Kidney capillary endothelial cell (primary cell): ENCODE data around the gene IL17B.
"Not testable (repeated sequence)": the region's sequence is repeated elsewhere in the genome, so short reads cannot be mapped to it uniquely, and the experiment has no call there.

Experiments used
- DNase-seq: peaks from one replicate; pipeline ENCODE4 v3.0.0-alpha.2; 2018; ENCODE audit warnings: low spot score

IL17B gene

DNA sequence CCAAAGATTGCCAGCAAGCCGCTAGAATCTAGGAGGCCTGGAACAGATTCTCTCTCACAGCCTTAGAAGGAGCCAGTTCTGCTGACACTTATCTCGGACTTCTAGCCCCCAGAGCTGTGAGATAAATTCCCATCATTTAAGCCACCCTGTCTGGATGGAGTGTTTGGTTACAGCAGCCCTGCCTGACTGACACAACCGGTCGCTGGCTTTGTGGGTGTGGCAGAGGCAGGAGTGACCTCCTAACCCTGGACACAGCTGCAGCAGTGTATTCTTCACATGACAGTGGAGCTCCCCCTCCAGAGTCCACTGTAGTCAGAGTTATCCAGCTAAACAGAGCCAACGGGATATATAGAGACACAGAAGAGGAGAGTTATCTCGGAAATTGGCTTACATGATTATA, 21.2 kb upstream of the IL17B start:
- DNase-seq, result no peak

DNA sequence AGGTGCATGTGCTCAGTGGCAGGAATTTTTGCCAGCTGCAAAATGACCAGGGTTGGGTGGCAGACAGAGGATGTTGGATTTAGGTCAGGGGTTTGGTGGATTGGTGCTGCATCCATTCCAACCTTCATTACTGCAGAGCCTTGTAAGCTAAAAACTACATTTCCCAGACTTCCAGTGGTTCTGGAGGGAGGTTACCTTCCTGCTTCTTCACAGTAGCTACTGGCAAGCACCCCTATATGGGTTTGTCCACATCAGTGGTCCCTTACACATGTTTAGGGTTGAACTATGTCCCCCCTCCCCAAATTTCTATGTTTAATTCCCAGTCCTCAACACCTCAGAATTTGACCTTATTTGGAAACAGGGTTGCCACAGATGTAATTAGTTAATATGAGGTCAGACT, 20.7 kb upstream of the IL17B start:
- DNase-seq, result no peak

DNA sequence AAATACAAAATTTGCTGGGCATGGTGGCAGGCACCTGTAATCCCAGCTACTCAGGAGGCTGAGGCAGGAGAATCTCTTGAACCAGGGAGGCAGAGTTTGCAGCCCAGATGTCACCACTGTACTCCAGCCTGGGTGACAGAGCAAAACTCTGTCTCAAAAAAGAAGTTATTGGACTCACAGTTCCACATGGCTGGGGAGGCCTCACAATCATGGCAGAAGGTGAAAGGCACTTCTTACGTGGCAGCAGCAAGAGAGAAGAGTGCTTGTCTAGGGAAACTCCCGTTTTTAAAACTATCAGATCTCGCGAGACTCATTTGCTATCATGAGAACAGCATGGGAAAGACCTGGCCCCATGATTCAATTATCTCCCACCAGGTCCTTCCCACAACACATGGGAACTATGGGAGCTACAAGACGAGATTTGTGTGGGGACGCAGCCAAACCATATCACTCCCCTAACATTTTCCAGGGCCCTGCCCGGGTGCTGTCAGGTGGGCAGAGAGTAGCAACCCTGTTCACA, 19.7 kb upstream of the IL17B start:
- not testable (repeated sequence) for DNase-seq

DNA sequence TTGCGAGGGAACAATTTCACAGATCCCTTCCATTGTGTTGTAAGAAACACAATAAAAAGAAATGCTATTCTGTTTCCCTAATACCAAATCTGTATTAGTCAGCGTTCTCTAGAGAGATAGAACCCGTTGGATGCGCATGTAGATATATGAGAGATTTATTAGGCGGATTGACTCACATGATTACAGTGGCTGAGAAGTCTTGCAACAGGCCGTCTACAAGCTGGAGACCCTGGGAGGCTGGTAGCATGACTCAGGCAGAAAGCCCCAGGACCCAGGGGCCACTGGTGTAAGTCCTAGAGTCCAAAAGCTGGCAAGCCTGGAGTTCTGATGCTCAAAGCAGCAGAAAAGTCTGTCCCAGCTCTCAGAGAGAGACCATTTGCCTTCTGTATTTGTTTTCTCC, 18.4 kb upstream of the IL17B start:
- no peak for DNase-seq

DNA sequence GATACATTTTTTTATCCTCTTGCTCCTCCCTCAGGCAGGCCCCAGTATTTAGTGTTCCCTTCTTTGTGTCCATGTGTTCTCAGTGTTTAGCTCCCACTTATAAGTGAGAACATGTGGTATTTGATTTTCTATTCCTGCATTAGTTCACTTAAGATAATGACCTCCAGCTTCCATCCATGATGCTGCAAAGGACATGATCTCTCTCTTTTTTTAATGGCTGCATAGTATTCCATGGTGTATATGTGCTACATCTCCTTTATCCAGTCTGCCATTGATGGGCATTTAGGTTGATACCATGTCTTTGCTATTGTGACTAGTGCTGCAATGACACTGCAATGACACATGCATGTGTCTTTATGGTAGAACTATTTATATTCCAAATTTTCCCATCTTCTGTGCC, 15.9 kb upstream of the IL17B start:
- not testable (repeated sequence) for DNase-seq

DNA sequence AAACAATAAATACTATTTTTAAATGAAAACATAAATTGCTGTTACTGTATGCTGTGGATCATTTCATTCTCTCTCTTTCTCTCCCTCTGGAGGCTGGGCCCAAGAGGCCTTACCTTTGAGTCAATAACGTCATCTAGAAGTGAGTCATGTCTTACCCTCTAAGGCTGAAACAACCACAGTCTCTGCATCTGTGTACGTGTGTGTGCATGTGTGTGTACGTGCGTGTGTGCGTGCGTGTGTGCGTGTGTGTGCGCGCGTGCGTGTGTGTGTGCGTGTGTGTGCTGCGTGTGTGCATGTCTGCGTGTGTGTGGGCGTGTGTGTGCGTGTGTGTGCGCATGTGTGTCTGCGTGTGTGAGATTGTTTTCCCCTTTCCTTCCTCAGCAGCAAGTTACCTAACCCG, 13.6 kb upstream of the IL17B start:
- no peak for DNase-seq

DNA sequence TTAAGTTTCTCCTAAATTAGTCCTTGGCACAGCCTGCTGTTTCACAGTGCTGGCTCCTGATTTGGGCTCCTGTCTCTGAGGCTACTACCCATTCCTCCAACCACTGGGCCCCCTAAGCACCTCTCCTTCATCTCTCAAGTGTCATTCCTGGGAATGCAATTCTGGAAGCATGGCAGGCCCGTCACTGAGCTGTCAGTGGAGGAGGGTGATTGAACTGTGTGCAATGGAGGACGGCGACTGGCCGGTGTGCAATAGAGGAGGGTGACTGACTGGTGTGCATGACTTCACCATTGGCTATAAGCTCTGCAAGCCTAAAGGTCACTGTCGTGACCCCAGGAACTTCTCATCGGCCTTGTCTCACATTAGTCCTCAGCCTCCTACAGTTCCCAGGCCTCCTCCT, 12.4 kb upstream of the IL17B start:
- DNase-seq, result no peak

DNA sequence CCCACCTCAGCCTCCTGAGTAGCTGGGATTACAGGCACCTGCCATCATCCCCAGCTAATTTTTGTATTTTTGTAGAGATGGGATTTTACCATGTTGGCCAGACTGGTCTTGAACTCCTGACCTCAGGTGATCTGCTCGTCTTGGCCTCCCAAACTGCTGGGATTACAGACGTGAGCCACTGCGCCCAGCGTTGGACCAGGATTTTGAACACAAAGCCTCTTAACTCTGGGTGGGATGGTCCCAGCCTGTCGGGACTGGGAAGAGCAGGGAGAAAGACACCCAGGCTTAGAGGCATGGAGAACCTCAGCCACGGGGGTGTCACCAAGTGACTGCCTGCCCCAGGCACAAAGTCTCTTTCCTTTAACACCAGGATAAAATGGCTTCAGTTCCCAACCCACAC, 12.0 kb upstream of the IL17B start:
- DNase-seq, result not testable (repeated sequence)

DNA sequence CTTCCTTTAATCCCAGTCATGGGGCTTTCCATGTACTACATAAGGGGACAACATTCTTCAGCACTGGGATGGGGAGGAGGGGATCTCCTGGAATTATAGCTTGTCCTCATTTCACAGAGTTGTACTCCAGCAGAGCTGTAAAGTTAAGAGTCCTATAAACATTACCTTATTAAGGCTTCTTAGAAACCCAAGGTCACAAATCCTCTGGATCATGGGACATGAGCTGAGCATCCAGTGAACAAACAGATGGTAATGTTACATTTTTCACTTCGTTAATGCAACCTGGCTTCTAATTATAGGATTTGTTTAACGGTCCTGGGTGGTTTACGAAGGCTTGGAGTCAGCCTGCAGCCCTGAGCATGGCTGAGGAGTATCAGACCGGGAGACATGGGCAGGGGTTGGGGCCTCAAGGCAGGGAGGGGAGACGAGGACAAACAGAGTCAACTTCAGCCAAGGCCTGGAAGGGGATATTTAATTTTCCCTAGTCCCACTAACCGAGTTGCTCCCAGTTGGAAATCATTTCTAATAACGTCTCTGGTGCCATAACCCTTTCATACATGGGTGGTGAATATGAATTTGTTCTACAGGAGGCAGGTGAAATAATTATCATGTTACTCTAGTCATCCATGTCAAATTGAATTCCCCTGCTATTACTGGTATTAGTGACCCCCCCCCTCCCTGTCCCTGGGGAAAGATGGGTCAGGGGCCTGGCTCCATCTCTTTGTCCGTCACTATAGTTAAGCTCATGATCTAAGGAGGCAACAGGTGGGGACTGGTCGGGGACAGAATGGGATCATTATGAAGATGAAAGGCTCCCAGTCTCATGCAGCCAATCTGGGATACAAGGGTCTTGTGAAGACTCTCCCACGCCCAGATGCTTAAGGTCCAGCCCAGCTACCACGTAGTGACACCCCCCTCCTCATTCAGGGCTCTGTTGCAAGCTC, 10.7 kb upstream of the IL17B start:
- no peak for DNase-seq

DNA sequence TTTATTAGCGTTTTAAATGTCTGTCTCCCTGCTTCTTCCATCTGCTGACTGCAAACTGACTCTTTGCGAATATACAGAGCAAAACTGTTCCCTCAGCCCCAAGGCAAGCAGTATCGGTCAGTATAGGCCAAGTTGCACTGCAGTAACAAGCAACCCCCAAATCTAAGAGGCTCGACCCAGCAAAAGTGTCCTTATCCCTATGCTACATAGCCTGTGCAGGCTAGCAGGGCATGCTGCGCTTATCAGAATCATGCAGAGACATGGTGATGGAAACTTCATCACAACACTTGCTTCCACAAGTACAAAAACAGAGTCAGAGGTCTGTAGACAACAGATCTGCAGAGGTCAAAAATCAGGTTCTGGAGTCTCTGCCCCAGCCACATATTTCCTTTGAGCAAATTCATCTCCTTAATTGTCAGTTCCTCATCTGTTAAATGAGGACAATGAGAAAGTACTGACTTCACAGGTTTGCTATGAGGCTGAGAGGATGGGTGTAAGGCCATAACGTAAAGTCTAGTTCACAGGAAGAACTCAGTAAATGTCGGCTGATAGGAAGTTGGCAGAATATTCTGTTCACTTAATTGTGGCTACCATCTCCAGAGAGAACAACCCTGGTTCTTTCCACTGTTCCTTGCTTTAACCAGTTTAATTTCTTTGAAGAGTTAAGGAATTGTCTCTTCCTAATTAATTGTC, 9.6 kb upstream of the IL17B start:
- no peak for DNase-seq

DNA sequence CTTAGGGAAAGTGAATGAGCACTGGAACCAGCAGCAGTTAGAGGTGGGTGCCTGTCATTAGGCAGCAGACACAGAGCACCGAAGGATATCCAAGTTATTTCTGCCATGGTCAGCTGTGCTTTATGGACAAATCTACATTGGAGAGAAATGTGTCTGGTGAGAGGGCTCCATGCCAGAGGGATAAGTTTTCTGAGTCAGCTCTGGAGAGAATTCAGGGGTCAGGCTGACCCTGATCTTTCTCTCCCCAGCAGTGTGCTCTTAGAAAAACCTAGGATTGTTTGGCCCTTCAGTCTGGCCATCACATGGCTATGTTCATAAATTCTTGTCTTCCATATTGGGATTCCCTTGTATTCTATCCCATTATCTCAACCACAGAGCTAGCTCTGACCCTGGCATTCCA, 8.9 kb upstream of the IL17B start:
- DNase-seq, result no peak

DNA sequence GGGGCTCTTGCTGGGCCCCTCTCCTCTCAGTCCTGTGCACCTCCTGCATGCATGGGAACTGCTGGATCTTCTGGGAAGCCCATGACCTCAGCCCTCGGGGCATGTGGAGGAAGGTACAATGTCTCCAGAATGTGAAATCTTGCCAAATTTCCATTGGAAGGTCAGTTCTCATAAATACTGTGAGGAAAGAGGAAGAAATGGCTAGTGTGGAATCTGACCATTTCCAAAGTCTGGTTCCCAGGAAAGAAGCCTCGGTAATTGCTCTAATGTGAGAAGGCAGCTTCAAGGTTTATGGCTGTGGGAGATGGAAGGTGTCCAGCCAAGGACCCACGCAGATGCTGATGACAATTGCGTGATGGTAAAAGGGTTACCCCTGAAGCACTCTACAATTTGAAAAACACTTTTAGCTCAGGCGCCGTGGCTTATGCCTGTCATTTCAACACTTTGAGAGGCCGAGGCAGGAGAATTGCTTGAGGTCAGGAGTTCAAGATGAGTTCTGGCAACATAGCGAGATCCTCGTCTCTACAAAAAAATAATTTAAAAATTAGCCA, 8.1 kb upstream of the IL17B start:
- no peak for DNase-seq

DNA sequence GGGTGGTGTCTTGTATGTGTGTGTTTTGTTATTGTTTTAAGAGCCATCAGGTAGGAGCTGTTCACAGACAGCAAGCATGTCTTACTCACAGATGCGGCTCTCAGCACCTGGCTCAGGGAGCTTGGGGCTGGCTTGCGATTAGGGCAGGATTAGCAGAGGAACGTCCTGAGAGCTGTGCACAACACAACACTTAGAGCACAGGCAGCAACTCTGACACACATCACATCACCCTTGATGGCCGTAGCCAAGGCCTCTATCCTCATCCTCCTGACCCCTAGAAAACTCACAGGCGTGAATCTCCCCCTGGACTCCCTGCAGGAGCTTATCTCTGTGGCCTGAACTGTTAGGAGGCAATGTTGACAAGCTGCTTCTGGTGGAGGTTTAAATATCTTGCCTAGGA, 7.1 kb upstream of the IL17B start:
- no peak for DNase-seq

DNA sequence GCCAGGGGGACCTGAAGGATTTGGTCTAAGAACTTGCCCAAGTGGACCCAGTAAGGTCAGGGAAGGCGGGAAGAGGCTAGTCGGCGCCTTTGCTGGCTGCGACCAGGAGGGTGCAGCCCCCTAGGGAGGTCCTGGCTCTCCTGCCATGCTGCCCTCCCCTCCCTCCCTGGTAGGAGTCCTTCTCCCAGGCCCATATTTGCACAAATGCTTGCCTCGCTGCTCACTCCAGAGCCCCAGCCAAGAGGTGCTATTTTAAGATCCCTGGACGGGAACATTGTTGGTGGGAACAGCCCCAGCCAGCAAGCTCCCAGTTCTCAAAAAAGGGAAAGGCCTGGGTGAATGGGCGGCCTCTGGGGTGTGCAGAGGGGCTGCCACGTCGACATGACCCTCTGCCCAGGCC, 4.3 kb upstream of the IL17B start:
- DNase-seq, result no peak

DNA sequence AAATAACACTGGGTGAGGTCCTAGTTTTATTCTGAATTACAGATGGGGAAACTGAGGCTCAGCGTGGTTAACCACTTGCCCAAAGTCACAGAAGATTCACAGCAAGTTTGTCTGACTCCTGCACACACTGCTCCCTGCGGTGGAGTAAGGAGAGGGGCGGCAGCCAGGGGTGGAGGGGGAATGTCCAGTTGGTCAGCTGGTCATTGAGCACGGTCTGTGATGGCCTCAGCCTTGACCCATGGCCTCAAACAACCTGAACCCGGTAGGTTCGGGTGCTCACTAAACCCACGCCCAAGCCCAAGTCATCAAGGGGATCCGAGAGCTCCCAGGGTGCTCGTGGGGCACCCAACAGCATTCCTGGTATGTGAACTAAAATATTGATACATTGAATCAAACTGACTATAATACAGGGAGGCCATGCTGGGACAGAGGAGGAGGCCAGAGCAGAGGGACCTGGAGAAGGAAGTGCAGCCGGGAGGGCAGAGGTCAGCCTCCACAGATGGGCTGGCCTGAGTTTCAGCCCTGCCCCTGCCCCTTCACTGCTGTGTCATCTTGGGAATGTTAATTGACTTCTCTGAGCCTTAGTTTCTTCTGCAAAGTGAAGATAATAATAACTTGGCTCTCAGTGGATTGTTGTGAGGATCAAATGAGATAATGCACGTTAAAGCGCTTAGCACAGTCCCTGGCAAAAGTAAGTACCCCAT, 3.6 kb upstream of the IL17B start:
- no peak for DNase-seq

DNA sequence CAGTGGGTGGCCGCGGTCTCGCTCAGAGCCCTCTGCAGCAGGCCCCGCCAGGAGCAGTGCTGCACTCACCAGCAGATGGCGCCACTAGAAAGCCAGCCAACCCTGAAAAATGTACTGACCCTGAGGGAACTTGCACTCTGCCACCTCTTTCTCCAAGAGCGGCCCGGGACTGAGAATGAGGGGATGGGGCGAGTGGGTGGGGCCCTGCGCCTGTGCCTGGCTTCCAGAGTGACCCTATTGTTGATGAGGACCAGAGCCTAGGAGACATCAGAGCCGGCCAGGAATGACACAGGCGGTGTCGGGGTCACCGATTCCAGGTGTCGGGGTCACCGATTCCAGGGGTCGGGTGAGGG, 2.9 kb upstream of the IL17B start:
- peak; percentile 71 for DNase-seq

DNA sequence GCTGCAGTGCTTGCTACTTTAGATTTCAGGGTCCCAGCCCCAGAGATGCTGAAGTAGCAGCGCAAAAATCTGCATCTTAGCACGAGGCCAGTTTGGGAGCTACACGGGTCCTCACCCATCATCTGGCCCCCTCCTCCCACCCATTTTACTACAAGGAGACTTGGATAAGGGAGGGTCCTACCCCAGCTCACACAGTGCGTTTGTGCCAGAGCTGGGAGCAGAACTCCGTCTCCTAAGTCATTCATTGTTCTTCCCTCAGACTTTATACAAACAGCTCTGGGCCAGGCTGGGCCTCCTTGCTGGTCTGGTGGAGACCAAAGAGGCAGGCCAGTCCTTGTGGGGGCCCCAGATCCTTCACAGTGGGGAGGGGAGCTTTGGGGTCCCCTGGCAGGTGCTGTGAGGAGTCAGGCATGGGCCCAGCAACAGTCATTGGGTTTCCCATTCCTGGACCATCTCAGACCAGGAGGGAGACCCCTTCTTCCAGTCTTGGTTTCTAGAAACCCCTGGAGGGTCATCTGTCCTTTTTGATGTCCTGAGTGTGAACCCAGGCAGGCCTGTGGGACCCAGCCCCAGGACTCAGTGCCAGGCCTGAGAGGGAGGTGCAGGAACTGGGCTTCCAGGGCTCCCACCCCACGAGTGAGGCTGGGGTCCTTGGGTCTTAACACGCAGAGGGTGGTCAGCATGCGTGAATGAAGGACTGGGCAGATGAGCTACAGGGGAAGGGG, 2.3 kb upstream of the IL17B start:
- no peak for DNase-seq

DNA sequence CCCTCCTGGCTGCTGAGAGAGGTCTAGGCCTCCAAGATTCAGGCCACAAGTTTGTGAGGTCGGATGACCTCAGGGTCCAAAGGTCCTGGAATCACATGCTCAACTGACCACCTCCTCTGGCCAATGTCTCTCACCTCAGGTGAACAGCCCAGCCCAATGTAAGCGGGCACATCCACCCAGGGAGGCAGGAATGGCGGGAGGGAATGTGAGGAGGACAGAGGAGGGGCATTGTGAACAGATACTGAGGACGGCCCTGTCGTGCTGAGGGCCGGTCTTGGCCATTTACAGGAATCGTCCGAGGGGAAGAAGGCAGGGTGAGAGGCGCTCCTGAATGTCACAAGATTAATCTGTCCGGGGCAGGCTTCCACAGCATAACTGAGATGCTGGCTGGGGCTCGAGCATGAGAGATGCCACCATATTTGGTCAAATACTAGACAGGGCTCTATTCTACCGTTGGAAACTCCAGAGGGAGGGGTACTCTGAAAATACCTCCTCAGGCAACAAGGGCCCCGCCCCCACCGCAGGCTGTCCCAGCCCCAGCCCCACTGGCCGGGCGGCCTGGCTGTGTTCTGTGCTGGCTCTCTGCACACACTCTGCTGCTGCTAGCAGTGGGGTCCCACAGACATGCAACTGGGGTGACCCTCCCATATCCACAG, 1.5 kb upstream of the IL17B start:
- no peak for DNase-seq

DNA sequence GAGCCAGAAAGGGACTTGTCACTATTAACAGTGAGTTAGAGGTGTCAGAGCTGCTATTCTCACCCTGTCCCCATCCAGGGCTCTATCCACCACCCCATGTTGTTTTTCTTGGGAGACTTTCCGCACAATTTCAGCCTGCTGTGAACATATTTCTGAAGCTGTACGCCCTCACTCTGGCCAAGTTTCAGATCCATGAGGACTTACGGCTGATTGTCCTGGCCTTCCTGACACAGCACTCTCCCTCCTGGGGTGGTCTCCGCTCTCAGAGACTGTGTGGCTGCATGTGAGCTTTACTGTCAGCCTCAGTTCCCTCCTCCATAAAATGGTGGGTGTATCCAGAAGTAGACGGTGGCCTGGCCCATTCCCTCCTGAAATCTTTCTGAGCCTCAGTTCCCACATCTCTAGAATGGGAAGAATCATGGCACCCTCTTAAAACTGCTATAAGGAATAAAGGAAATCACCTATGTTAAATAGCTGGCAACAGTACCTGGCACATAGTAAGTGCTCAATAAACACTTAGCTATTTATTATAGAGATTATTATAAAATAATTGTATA, 804 bp upstream of the IL17B start:
- no peak for DNase-seq

DNA sequence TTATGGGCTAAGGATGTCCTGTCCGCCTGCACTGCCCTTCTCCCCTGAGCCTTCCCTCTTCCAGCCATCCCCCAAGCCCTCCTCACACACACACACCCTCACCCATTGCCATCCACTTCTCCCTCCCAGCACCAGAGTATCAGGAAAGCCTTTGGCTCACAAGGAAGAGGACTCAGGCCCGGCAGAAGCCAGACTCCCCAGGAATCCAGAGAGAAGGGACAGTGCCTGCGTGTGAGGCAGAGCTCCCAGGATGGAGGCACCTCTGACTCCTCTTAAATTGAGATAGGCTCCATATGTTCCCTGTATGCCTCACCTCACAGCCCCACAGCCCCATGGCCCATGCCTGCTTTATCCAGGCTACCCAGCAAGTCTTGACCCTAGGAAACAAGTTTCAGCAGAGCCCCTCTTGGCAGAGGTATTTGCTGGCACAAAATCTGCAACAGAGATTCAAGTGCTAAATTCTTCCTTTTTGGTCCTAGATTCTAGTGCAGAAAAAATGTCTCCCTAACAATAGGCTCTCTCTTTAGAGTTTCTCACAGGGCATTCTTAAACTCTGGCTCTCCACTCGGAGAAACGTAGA, 761 bp downstream of the IL17B start:
- DNase-seq, result no peak
